K562 (cell line): ENCODE measurements around the gene IFI27L1. TPM values are rescaled to one million over a fixed set of nuclear protein-coding genes. Genes with fewer than 3 reads are reported as not detected.

Experiments
- ATAC-seq: fragments of 200-7000 bp; cut with Tn5 transposase; 3 replicates; pipeline ENCODE4 v1.9.1; 2020; ENCODE audit warnings: moderate library complexity
- BruUV-seq: library from RNA; stranded (reverse); fragments of 400-500 nt; replicated peaks from 2 replicates; lab custom pipeline; 2021; lab: Mats Ljungman, UMichigan
- CTCF ChIA-PET: fragments of 300-600 bp; formaldehyde crosslinking; extraction: SDS; loops from one replicate; lab custom pipeline; 2021; ENCODE audit warnings: low intra/inter-chr PET ratio; lab: Yijun Ruan, JAX
- POLR2A ChIA-PET: fragments of 300-600, 350-650 bp; sonication (Branson Sonifier 250); formaldehyde crosslinking; extraction: SDS; loops from one replicate; lab custom pipeline; 2021; ENCODE audit warnings: antibody characterized with exemption, inconsistent platforms; lab: Yijun Ruan, JAX
- DNase-seq, 4 experiments: peaks; one replicate each; pipeline versions ENCODE4 v3.0.0 to v3.0.0-alpha.2; 2011 to 2018; ENCODE audit warnings: low spot score in 3 of 4, mixed read lengths in 3 of 4; ENCODE audit errors: extremely low read depth in 1 of 4
- FAIRE-seq: peaks from 2 replicates; lab custom pipeline; 2011; peaks lifted over from hg19 to GRCh38; lab: Jason Lieb, UNC
- H2AFZ ChIP-seq: 2 replicates; pipeline ENCODE4 v1.6.0; 2011; ENCODE audit warnings: low read depth, low read length, control low read depth, inconsistent platforms
- H3K27ac ChIP-seq: fragments of 200-600 bp; 3 replicates; pipeline ENCODE4 v1.8.0; 2011; ENCODE audit warnings: low read depth, mild to moderate bottlenecking, control low read depth, inconsistent platforms, low read length, moderate library complexity, mixed read lengths; ENCODE audit errors: extremely low read depth
- H3K27me3 ChIP-seq, 2 experiments: fragments of 300-600 bp in 1 of 2; 2 replicates in 1 of 2; 3 replicates in 1 of 2; pipeline versions ENCODE4 v1.6.0 to v1.8.0; 2011; ENCODE audit warnings: inconsistent platforms in 2 of 2, low read length in 2 of 2, mild to moderate bottlenecking in 1 of 2, mixed read lengths in 1 of 2, moderate library complexity in 1 of 2; ENCODE audit not compliant: control insufficient read depth in 2 of 2, insufficient read depth in 2 of 2
- H3K36me3 ChIP-seq: fragments of 300-600 bp; 3 replicates; pipeline ENCODE4 v1.8.0; 2011; ENCODE audit warnings: mild to moderate bottlenecking, low read length, inconsistent platforms; ENCODE audit not compliant: control insufficient read depth, insufficient read depth
- H3K4me1 ChIP-seq, 2 experiments: fragments of 200-600 bp in 1 of 2; replicated peaks in 1 of 2; 2 replicates in 1 of 2; 3 replicates in 1 of 2; pipeline versions ENCODE4 v1.5.1 to v1.8.0; 2011; ENCODE audit warnings: inconsistent platforms in 2 of 2, low read length in 2 of 2, mild to moderate bottlenecking in 1 of 2, mixed read lengths in 1 of 2, moderate library complexity in 1 of 2; ENCODE audit not compliant: control insufficient read depth in 2 of 2, insufficient read depth in 2 of 2
- H3K4me2 ChIP-seq: 2 replicates; pipeline ENCODE4 v1.6.1; 2011; ENCODE audit warnings: low read length, control low read depth, inconsistent platforms, mixed read lengths; ENCODE audit not compliant: insufficient read depth
- H3K4me3 ChIP-seq: fragments of 200-600 bp; sonication (generic), shearing (Covaris generic); 2 replicates; pipeline ENCODE4 v1.5.1; 2016; ENCODE audit warnings: control low read depth, inconsistent platforms
- H3K79me2 ChIP-seq: fragments of 200-600 bp; 3 replicates; pipeline ENCODE4 v1.8.0; 2011; ENCODE audit warnings: low read length, inconsistent platforms; ENCODE audit not compliant: control insufficient read depth, insufficient read depth
- H3K9ac ChIP-seq, 2 experiments: 2 replicates each; pipeline versions ENCODE4 v1.6.0 to v1.6.1; 2011; ENCODE audit warnings: low read depth in 2 of 2, low read length in 2 of 2, control low read depth in 1 of 2, inconsistent platforms in 1 of 2, mild to moderate bottlenecking in 1 of 2, mixed read lengths in 1 of 2; ENCODE audit not compliant: insufficient read depth in 1 of 2
- H3K9me1 ChIP-seq: one replicate; pipeline ENCODE4 v1.6.0; 2011; ENCODE audit warnings: inconsistent platforms, mild to moderate bottlenecking, low read length, moderate library complexity; ENCODE audit not compliant: control insufficient read depth, insufficient read depth
- H3K9me3 ChIP-seq: replicated peaks from 2 replicates; pipeline ENCODE4 v1.5.1; 2011; ENCODE audit warnings: low read depth, low read length, inconsistent platforms; ENCODE audit not compliant: control insufficient read depth, insufficient read depth
- H4K20me1 ChIP-seq: replicated peaks from 2 replicates; pipeline ENCODE4 v1.6.1; 2011; ENCODE audit warnings: low read length, inconsistent platforms, mixed read lengths; ENCODE audit not compliant: control insufficient read depth, insufficient read depth
- CHD1 ChIP-seq: fragments of 200-600 bp; sonication (generic); IDR thresholded peaks from one replicate; pipeline ENCODE4 v1.6.1; 2012; ENCODE audit warnings: mild to moderate bottlenecking, moderate library complexity, low read length, inconsistent platforms
- JUNB ChIP-seq: fragments of 450-650 bp; formaldehyde crosslinking; conservative IDR thresholded peaks from 2 replicates; pipeline ENCODE4 v1.4.0; 2020; ENCODE audit warnings: mild to moderate bottlenecking
- RNF2 ChIP-seq: sonication (generic); IDR thresholded peaks from 2 replicates; pipeline ENCODE4 v1.6.1; 2016
- ZNF79 ChIP-seq: fragments of 250-450 bp; sonication (Bioruptor Pico); IDR thresholded peaks from 2 replicates; pipeline ENCODE4 v1.4.0; 2020; ENCODE audit warnings: low read depth, mild to moderate bottlenecking, moderate library complexity
- WGBS: fragments of 100-300 bp; shearing (Covaris generic); methylation state at CpG from one replicate; pipeline ENCODE4 v1.1.6; 2016; ENCODE audit warnings: low coverage, mixed read lengths; ENCODE audit not compliant: insufficient coverage; ENCODE audit errors: missing lambda C conversion rate; 5-methylcytosine and 5-hydroxymethylcytosine counted together
- in situ Hi-C: fragments of 300-500 bp; cut with MboI; formaldehyde crosslinking; loops from 4 replicates; pipeline ENCODE4 v1.15.0; 2018; ENCODE audit warnings: inconsistent platforms, mixed read lengths
- intact Hi-C: fragments of 100-400 bp; cut with micrococcal nuclease; formaldehyde crosslinking; loops from 2 replicates; pipeline ENCODE4 v1.14.2; 2022
- polyA plus RNA-seq, 8 experiments: library from polyadenylated mRNA; depleted of rRNA in 4 of 8; stranded (reverse) in 5 of 8; unstranded in 3 of 8; fragments of >200 nt; fragmentation: Nextera tagmentation in 2 of 8; fragmentation: Illumina TruSeq in 1 of 8; extraction: Ambion mirVana in 2 of 8; extraction: Trizol in 1 of 8; gene quantifications; 2 replicates each; pipeline versions ENCODE4 v1.2.1 to v1.2.3, GENCODE V29; 2011 to 2014; ENCODE audit warnings: inconsistent platforms in 1 of 8, missing spikeins in 1 of 8
- total RNA-seq, 7 experiments: library from RNA; depleted of rRNA in 6 of 7; stranded (reverse); fragments of >200 nt in 6 of 7; fragmentation: Illumina TruSeq in 2 of 7; extraction: Trizol in 2 of 7; gene quantifications; 2 replicates each; pipeline versions ENCODE4 v1.2.1 to v1.2.3, GENCODE V29; 2011 to 2021; ENCODE audit warnings: low replicate concordance in 1 of 7

The IFI27L1 gene
- total and polyA plus RNA-seq, 9 of the 15 experiments (the other 6 are each of a cell fraction or from before 2014, with no cell fraction given), result 14.5 to 28.0 (median 23.8) TPM

DNA sequence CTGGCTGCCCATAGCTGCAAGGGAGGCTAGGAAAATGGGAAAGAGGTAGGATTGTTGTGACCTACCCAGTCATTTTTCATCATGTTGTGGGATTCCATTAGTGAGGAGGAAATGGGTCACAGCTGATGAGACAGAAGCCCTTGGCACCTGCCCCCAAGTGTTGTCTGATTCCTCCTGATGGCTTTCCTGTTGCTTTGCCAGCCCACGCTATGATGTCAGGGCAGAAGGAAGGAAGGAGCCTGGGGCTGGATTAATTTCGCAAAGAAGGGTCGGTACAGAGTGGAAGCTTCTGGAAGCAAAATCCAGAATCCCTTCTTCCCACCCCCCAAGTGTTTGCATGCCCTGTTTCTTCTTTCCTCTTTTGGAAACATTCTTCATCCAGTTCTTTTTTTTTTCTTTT, 46.2 kb upstream of the IFI27L1 start:
- no peak for ATAC-seq
- in situ Hi-C loops, result loop anchor here (5.0 kb wide), 1 partner anchor 102 kb away; no protein-coding TSS in a partner anchor
- H3K27me3 ChIP-seq, result peaks cover 2 to 16% of the 10 kb centered on the region in 2 experiments; a peak in 3 of 5 replicates
- ChIA-PET CTCF (interaction anchor here (2.9 kb wide), 1 partner anchor 102 kb away, joined by 16 read pairs; no protein-coding TSS in a partner anchor), POLR2A (interaction anchor here (0.6 kb wide), 1 partner anchor 49 kb away, joined by 4 read pairs; no protein-coding TSS in a partner anchor)
- H4K20me1 ChIP-seq, result no peaks in the 10 kb centered on the region; the same call in 1 of the 2 replicates
- WGBS, result 0% methylated on average over 2 of the region's 3 CpGs
- no peaks in the 10 kb centered on the region for H3K9me3 ChIP-seq
- no peak overlapping the region for H3K4me3 ChIP-seq
- TF ChIP-seq ZNF79 (CRISPR knock-in tag) (no peak), JUNB (CRISPR knock-in tag) (no peak), RNF2 (no peak), CHD1 (no peak)
- no TSS peak for BruUV-seq
- no peaks in the 10 kb centered on the region for H3K4me1 ChIP-seq
- no peaks in the 10 kb centered on the region for H3K36me3 ChIP-seq
- no peaks in the 10 kb centered on the region for H3K9me1 ChIP-seq
- no peak overlapping the region for H3K4me2 ChIP-seq
- no peak overlapping the region for H2AFZ ChIP-seq
- DNase-seq, result no peak
- intact Hi-C loops, result no loop called here
- no peak overlapping the region for H3K9ac ChIP-seq
- H3K79me2 ChIP-seq, result no peaks in the 10 kb centered on the region
- FAIRE-seq, result no peak
- no peak overlapping the region for H3K27ac ChIP-seq
